ENCODE results near the gene HMX1. TPM values are rescaled to one million over a fixed set of nuclear protein-coding genes. Genes with fewer than 3 reads are reported as not detected.

Gene HMX1
- total and polyA plus RNA-seq, 10 of the 15 experiments (the other 5 are each of a cell fraction or from before 2014, with no cell fraction given) = not detected

GRCh38 chr4:8840006-8840793 lies 31.4 kb downstream of the HMX1 start:
- WGBS (ENCODE audit: insufficient coverage, insufficient replicate concordance, low lambda C conversion rate, missing lambda C conversion rate) = 24% methylated on average over 10 of the region's 10 CpGs
- ChIA-PET POLR2A (no interaction called here), CTCF (no interaction called here), RAD21 (ENCODE audit: unreplicated experiment) (no interaction called here), SMC1A (ENCODE audit: uncharacterized antibody, unreplicated experiment) (no interaction called here)
- no peak overlapping the region for H3K4me2 ChIP-seq (ENCODE audit: control insufficient read depth, insufficient read depth)
- in situ Hi-C loops (cut with MboI) = no loop called here
- ATAC-seq (no peak), FAIRE-seq (no peak), DNase-seq (ENCODE audit: low read depth, low spot score) (no peak)
- H3K4me1 ChIP-seq (ENCODE audit: control insufficient read depth, insufficient read depth, low read length) = no peaks in the 10 kb centered on the region
- BruUV-seq (replicated peaks) = no TSS peak
- intact Hi-C loops (cut with micrococcal nuclease; ENCODE audit: unreplicated experiment) = no loop called here
- no peak overlapping the region for H3K27ac ChIP-seq (ENCODE audit: control insufficient read depth, insufficient read depth)
- H4K20me1 ChIP-seq (ENCODE audit: control insufficient read depth, insufficient read depth) = no peaks in the 10 kb centered on the region
- no peaks in the 10 kb centered on the region for H3K36me3 ChIP-seq (ENCODE audit: control insufficient read depth in 2 of 2, insufficient read depth in 2 of 2, low read length in 1 of 2)
- TF ChIP-seq SUZ12 (IDR thresholded peaks at IDR 0.05; ENCODE audit: unreplicated experiment) (no peak), ESRRA (IDR thresholded peaks at IDR 0.05; ENCODE audit: low read length) (no peak), RBBP5 (conservative IDR thresholded peaks at IDR 0.05) (no peak), POLR2AphosphoS5 (IDR thresholded peaks at IDR 0.05; ENCODE audit: low read length) (no peak), HCFC1 (IDR thresholded peaks at IDR 0.05; ENCODE audit: low read length) (no peak), DPF2 (IDR thresholded peaks at IDR 0.05) (no peak), POLR2AphosphoS2 (IDR thresholded peaks at IDR 0.05; ENCODE audit: low read depth, low read length) (no peak), GABPA (IDR thresholded peaks at IDR 0.05; ENCODE audit: low read depth) (no peak), SMAD1 (IDR thresholded peaks at IDR 0.05; ENCODE audit: low read depth, partially characterized antibody) (no peak), YY1 (IDR thresholded peaks at IDR 0.05; ENCODE audit: low read depth, low read length) (no peak), ZZZ3 (IDR thresholded peaks at IDR 0.05; ENCODE audit: control insufficient read depth, insufficient read length, low read depth) (no peak), E4F1 (IDR thresholded peaks at IDR 0.05; ENCODE audit: borderline replicate concordance, partially characterized antibody) (no peak)
- no peak overlapping the region for H3K9ac ChIP-seq (ENCODE audit: control insufficient read depth, insufficient read depth, low read length)
- no peak overlapping the region for H3K4me3 ChIP-seq
- no peaks in the 10 kb centered on the region for H3K79me2 ChIP-seq (ENCODE audit: control insufficient read depth, insufficient read depth, low read length)
- H3K9me3 ChIP-seq (replicated peaks; ENCODE audit: control insufficient read depth, insufficient read depth, low read length) = no peaks in the 10 kb centered on the region; the same call in 2 of the 3 replicates
- no peaks in the 10 kb centered on the region; a peak in 1 of 4 replicates for H3K27me3 ChIP-seq (replicated peaks in 1 of 2; ENCODE audit: control insufficient read depth in 2 of 2, insufficient read depth in 2 of 2, low read length in 1 of 2)
- H2AFZ ChIP-seq (ENCODE audit: control insufficient read depth, low read depth, low read length) = no peak overlapping the region
